Endothelial cell (in vitro differentiated cells): Measurements from ENCODE around the gene KDM4B. TPM values are rescaled to one million over a fixed set of nuclear protein-coding genes. Genes with fewer than 3 reads are reported as not detected.

Experiments
- DNase-seq: peaks from one replicate; pipeline ENCODE4 v3.0.0; 2021; ENCODE audit warnings: low spot score
- H3K27ac Mint-ChIP-seq: one replicate; pipeline ENCODE4 v1.8.0; 2021; ENCODE audit warnings: mixed read lengths, inconsistent platforms; ENCODE audit not compliant: unreplicated experiment
- H3K27me3 Mint-ChIP-seq: one replicate; pipeline ENCODE4 v1.8.0; 2021; ENCODE audit warnings: mild to moderate bottlenecking, moderate library complexity, mixed read lengths, inconsistent platforms; ENCODE audit not compliant: unreplicated experiment
- H3K36me3 Mint-ChIP-seq: one replicate; pipeline ENCODE4 v1.8.0; 2021; ENCODE audit warnings: mild to moderate bottlenecking, low read depth, mixed read lengths, inconsistent platforms; ENCODE audit not compliant: unreplicated experiment
- H3K4me1 Mint-ChIP-seq: one replicate; pipeline ENCODE4 v1.8.0; 2021; ENCODE audit warnings: mild to moderate bottlenecking, mixed read lengths, inconsistent platforms; ENCODE audit not compliant: unreplicated experiment
- H3K4me3 Mint-ChIP-seq: one replicate; pipeline ENCODE4 v1.8.0; 2021; ENCODE audit warnings: mild to moderate bottlenecking, mixed read lengths, inconsistent platforms; ENCODE audit not compliant: unreplicated experiment
- H3K9me3 Mint-ChIP-seq: one replicate; pipeline ENCODE4 v1.8.0; 2021; ENCODE audit warnings: mixed read lengths, inconsistent platforms; ENCODE audit not compliant: unreplicated experiment
- CTCF ChIP-seq: fragments of 200-600 bp; sonication (generic); IDR thresholded peaks from one replicate; pipeline ENCODE4 v1.5.0; 2021; ENCODE audit warnings: antibody characterized with exemption; ENCODE audit not compliant: unreplicated experiment
- total RNA-seq: library from RNA; stranded (reverse); fragmentation: NEBNext Ultra II Directional; extraction: Animal tissue kit (Norgen Biotek cat#: 25700); gene quantifications from one replicate; pipeline ENCODE4 v1.2.1, GENCODE V29; 2021; ENCODE audit not compliant: unreplicated experiment

KDM4B gene
- total RNA-seq, 1 donor from 2014 or later = 42.4 TPM

GRCh38 chr19:4988770-4989251 lies 19.9 kb downstream of the KDM4B start:
- Mint-ChIP-seq H3K4me3 (no peak overlapping the region), H3K27me3 (no peaks in the 10 kb centered on the region), H3K36me3 (peaks cover 3% of the 10 kb centered on the region), H3K9me3 (no peaks in the 10 kb centered on the region), H3K4me1 (peaks cover 14% of the 10 kb centered on the region), H3K27ac (no peak overlapping the region)
- DNase-seq = no peak
- no peak for TF ChIP-seq CTCF

- H3K36me3 Mint-ChIP-seq = peaks cover 3% of the 10 kb centered on the region
- H3K27me3 Mint-ChIP-seq = no peaks in the 10 kb centered on the region
- H3K27ac Mint-ChIP-seq = no peak overlapping the region
Observed at GRCh38 chr19:4990306-4990705, 21.4 kb downstream of the KDM4B start.

GRCh38 chr19:4991538-4991937 lies 22.6 kb downstream of the KDM4B start:
- Mint-ChIP-seq H3K27ac (no peak overlapping the region), H3K9me3 (no peaks in the 10 kb centered on the region), H3K4me1 (peaks cover 10% of the 10 kb centered on the region), H3K27me3 (no peaks in the 10 kb centered on the region), H3K4me3 (no peak overlapping the region), H3K36me3 (peaks cover 3% of the 10 kb centered on the region)
- TF ChIP-seq CTCF = no peak
- DNase-seq = no peak

More at GRCh38 chr19:4990306-4990705, 21.4 kb downstream of the KDM4B start:
- no peak overlapping the region for H3K4me3 Mint-ChIP-seq
- peaks cover 10% of the 10 kb centered on the region for H3K4me1 Mint-ChIP-seq
- TF ChIP-seq CTCF = no peak
- H3K9me3 Mint-ChIP-seq = no peaks in the 10 kb centered on the region
- DNase-seq = no peak

GRCh38 chr19:4991996-4992698 lies 23.2 kb downstream of the KDM4B start:
- H3K4me1 Mint-ChIP-seq = peaks cover 8% of the 10 kb centered on the region
- H3K4me3 Mint-ChIP-seq = no peak overlapping the region
- H3K9me3 Mint-ChIP-seq = no peaks in the 10 kb centered on the region
- H3K27me3 Mint-ChIP-seq = no peaks in the 10 kb centered on the region
- no peak for DNase-seq
- no peak for TF ChIP-seq CTCF
- peaks cover 7% of the 10 kb centered on the region for H3K36me3 Mint-ChIP-seq
- no peak overlapping the region for H3K27ac Mint-ChIP-seq

GRCh38 chr19:4993683-4994082 lies 24.8 kb downstream of the KDM4B start:
- Mint-ChIP-seq H3K4me3 (no peak overlapping the region), H3K27me3 (no peaks in the 10 kb centered on the region), H3K9me3 (no peaks in the 10 kb centered on the region), H3K36me3 (peaks cover 7% of the 10 kb centered on the region), H3K4me1 (no peaks in the 10 kb centered on the region), H3K27ac (no peak overlapping the region)
- no peak for TF ChIP-seq CTCF
- no peak for DNase-seq
